Lower leg skin (tissue), 4 donors: ENCODE data around the gene ABCD2. TPM values are rescaled to one million over a fixed set of nuclear protein-coding genes. Genes with fewer than 3 reads are reported as not detected.
"Not testable (repeated sequence)": the region's sequence is repeated elsewhere in the genome, so short reads cannot be mapped to it uniquely, and the experiment has no call there.

Experiments
- DNase-seq, 2 donors: peaks; one replicate each; pipeline ENCODE4 v3.0.0-alpha.2; 2019; ENCODE audit warnings: low spot score in 2 of 2
- H3K4me3 ChIP-seq: fragments of 200-600 bp; sonication (generic); 2 replicates; pipeline ENCODE4 v1.5.1; 2017; ENCODE audit warnings: mild to moderate bottlenecking, low read depth; ENCODE audit not compliant: poor library complexity, severe bottlenecking
- POLR2A ChIP-seq, 2 donors: fragments of 450-650 bp; IDR thresholded peaks; one replicate each; pipeline ENCODE4 v1.6.1; 2016 to 2017; ENCODE audit warnings: antibody characterized with exemption in 2 of 2, mild to moderate bottlenecking in 1 of 2, moderate library complexity in 1 of 2
- WGBS, 2 donors: methylation state at CpG; one replicate each; pipeline ENCODE4 v1.1.5; 2018; 5-methylcytosine and 5-hydroxymethylcytosine counted together
- intact Hi-C: fragments of 100-400 bp; cut with DNase I; formaldehyde crosslinking; loops from one replicate; pipeline ENCODE4 v1.15.0; 2023; ENCODE audit warnings: low total_unique reads
- total RNA-seq, 4 donors: library from RNA; depleted of rRNA; stranded (reverse); fragments of >200 nt; gene quantifications; one replicate each; pipeline ENCODE4 v1.1.0, GENCODE V29; 2016
- TF ChIP-seq, protein P1 (sequence below), 3 donors: fragments of 450-650 bp; IDR thresholded peaks; one replicate each; pipeline ENCODE4 v1.5.1; 2016; ENCODE audit warnings: antibody characterized with exemption in 3 of 3, mild to moderate bottlenecking in 3 of 3, moderate library complexity in 2 of 3

Gene ABCD2
- total RNA-seq, 4 donors from 2014 or later, result 0.05 to 0.23 (median 0.08) TPM

DNA sequence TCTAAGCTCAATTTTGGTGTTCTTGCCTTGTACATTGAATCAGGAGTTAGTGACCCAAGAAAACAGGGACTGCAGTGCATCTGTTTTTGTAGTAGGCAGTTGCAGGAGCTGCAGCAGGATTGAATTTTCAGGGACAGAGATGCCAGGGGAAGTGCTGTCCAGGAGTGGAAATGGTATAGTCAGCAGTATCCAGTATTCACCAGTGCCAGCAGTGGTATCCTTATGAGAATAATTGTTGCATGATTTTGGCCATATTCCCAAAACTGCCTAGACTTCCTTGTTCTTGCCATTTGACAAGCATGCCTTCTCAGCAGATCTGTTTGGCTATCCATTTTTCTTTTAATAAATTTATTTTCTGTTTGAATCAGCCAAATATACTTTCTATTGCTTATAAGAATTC is 18.6 kb upstream of the ABCD2 start:
- no peak for TF ChIP-seq POLR2A (IDR thresholded peaks at IDR 0.05)
- TF ChIP-seq, protein P1, sequence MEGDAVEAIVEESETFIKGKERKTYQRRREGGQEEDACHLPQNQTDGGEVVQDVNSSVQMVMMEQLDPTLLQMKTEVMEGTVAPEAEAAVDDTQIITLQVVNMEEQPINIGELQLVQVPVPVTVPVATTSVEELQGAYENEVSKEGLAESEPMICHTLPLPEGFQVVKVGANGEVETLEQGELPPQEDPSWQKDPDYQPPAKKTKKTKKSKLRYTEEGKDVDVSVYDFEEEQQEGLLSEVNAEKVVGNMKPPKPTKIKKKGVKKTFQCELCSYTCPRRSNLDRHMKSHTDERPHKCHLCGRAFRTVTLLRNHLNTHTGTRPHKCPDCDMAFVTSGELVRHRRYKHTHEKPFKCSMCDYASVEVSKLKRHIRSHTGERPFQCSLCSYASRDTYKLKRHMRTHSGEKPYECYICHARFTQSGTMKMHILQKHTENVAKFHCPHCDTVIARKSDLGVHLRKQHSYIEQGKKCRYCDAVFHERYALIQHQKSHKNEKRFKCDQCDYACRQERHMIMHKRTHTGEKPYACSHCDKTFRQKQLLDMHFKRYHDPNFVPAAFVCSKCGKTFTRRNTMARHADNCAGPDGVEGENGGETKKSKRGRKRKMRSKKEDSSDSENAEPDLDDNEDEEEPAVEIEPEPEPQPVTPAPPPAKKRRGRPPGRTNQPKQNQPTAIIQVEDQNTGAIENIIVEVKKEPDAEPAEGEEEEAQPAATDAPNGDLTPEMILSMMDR (IDR thresholded peaks at IDR 0.05), result no peak
- H3K4me3 ChIP-seq, result no peak overlapping the region
- intact Hi-C loops, result no loop called here
- DNase-seq, result no peak

DNA sequence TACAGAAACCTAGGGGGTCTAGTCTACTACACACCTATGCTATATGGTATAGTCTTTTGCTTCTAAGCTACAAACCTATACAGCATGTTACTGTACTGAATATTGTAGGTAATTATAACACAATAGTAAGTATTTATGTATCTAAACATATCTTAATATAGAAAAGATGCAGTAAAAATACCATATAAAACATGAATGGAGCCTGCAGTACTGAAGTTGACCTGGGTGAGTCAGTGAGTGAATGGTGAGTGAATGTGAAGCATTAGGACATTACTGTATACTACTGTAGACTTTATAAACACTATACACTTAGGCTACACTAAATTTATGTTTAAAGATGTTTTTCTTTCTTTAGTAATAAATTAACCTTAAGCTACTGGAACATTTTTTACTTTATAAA is 13.1 kb upstream of the ABCD2 start:
- TF ChIP-seq POLR2A (IDR thresholded peaks at IDR 0.05), result no peak
- TF ChIP-seq, protein P1 (IDR thresholded peaks at IDR 0.05), result no peak
- H3K4me3 ChIP-seq, result no peak overlapping the region
- no peak for DNase-seq
- intact Hi-C loops, result no loop called here

DNA sequence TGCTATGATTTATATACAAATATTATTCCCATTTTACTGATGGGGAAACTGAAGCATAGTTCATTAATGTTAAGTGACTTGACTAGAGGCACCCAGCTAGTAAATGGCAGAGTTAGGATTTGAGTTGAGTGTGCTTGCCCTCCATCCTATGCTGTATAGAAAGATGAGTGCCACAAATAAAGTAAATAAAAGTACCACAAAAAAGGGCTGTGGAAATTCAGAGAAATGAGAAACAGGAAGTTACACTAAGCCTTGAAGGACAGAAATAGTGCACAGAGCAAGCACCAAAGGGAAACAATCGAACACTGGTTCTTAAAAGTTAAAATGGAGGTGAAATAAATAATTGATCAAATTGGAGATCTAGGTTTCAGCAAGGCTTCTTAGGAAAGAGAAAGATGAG is 9.2 kb upstream of the ABCD2 start:
- intact Hi-C loops, result no loop called here
- DNase-seq, result no peak
- no peak overlapping the region for H3K4me3 ChIP-seq
- 53 to 67% methylated on average over 1 of the region's 1 CpG for WGBS, 2 donors
- TF ChIP-seq, protein P1 (IDR thresholded peaks at IDR 0.05), result no peak
- TF ChIP-seq POLR2A (IDR thresholded peaks at IDR 0.05), result no peak

DNA sequence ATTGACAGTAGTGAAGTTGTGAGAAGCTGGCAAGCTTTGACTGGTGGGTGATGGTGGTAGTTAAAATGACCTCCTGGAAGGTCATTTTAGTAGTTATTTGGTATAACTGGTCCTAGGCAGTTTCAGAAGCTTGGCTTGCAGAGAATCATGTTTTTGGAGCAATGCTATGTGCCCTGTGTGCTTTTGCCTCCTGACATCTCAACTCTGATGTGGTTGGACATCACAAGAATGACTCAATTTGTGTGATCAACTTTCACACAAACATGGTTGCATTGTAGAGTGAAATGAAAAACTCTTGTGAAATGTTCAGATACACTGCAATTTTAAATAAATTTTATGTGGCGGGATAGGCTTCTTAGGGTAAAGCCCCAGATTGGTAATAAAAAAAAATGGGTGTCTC is 8.3 kb upstream of the ABCD2 start:
- no peak overlapping the region for H3K4me3 ChIP-seq
- no peak for DNase-seq
- TF ChIP-seq, protein P1 (IDR thresholded peaks at IDR 0.05), result no peak
- no peak for TF ChIP-seq POLR2A (IDR thresholded peaks at IDR 0.05)
- intact Hi-C loops, result no loop called here
- WGBS, 2 donors, result 88 to 92% methylated on average over 1 of the region's 1 CpG

DNA sequence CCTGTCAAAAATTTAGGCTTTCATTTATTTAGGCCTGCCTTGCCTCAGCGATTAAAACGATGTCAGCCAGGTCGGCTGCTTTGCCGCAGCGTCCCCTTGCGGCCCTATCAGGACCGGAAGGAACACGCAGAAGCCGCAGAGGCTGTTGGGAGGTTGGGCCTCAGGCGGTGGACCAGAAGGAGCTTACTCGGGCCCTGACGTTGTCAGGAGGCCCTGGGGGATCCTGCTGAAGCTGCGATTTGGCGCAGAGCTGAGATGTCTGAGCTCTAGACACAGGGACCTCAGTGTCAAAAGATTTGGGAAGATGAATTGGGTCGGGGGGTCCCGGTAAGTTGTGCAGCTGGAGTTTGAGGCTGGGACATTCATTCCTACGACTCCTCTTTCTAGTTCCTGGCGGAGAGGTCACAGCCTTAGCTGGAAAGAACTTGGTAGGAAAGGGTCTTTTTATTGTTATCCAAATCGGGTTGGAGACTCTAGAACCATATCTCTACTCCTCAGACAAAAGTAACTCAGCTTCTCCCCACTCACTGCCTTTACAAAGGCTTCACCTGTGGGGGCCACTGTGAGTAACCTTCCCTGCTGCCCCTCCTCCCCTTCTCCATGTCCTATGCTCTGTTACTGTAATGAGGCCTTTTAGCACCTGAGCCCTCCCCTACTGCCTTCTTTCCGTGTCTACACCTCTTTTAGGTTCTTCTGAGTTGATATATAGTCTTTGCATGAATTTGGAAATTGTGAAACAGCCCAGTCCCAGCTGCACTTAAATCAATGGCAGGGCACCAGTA is 6.6 kb upstream of the ABCD2 start:
- WGBS, 2 donors, result 91% methylated on average over 20 of the region's 20 CpGs
- TF ChIP-seq, protein P1 (IDR thresholded peaks at IDR 0.05), result no peak
- TF ChIP-seq POLR2A (IDR thresholded peaks at IDR 0.05), result no peak
- DNase-seq, result peak in 1 of 2 donors; percentile 76
- intact Hi-C loops, result no loop called here
- H3K4me3 ChIP-seq, result no peak overlapping the region

DNA sequence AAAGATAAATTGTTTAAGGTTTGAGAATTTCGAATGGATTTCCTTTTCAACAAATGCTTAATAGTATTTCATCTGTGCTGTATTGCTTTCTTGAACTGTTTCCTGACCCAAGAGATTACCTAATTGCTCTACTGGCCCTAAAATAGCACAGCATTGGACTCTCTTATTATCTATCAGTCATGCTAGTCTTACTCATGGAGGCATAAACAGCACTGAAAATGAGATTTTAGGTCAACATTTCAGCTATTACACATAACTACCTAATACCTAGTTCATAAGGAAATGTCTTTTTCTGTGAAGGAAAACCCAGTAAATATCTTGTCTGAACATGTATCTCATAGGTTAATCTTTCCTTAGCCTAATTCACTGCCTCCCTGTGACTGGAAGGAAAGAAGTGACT is 4.3 kb upstream of the ABCD2 start:
- DNase-seq, result no peak
- intact Hi-C loops, result no loop called here
- TF ChIP-seq, protein P1 (IDR thresholded peaks at IDR 0.05), result no peak
- TF ChIP-seq POLR2A (IDR thresholded peaks at IDR 0.05), result no peak
- no peak overlapping the region for H3K4me3 ChIP-seq
- WGBS, 2 donors, result 75 to 82% methylated on average over 1 of the region's 1 CpG

DNA sequence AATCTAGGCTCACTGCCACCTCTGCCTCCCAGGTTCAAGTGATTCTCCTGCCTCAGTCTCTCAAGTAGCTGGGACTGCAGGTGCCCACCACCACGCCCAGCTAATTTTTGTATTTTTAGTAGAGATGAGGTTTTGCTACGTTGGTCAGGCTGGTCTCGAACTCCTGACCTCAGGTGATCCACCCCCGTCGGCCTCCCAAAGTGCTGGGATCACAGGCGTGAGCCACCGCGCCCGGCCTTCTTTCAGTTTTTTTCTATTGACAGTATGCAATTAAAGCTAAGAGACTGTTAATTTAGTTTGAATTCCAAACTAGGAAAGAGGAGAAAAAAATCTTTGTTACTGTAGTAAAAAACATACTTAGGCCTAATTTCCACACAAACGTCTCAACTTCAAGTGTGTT is 3.6 kb upstream of the ABCD2 start:
- H3K4me3 ChIP-seq, intact Hi-C loops: not testable (repeated sequence)
- peak in 1 of 2 donors; percentile 65 for DNase-seq
- WGBS, 2 donors, result 93 to 96% methylated on average over 10 of the region's 10 CpGs
